HG02852 (cell line): ENCODE data around the gene PRLHR.

Source experiments
- ATAC-seq: cut with Tn5 transposase; IDR thresholded peaks from one replicate; pipeline ENCODE4 v1.9.1; 2021; ENCODE audit warnings: mild to moderate bottlenecking, moderate library complexity; ENCODE audit not compliant: unreplicated experiment

The PRLHR gene

DNA sequence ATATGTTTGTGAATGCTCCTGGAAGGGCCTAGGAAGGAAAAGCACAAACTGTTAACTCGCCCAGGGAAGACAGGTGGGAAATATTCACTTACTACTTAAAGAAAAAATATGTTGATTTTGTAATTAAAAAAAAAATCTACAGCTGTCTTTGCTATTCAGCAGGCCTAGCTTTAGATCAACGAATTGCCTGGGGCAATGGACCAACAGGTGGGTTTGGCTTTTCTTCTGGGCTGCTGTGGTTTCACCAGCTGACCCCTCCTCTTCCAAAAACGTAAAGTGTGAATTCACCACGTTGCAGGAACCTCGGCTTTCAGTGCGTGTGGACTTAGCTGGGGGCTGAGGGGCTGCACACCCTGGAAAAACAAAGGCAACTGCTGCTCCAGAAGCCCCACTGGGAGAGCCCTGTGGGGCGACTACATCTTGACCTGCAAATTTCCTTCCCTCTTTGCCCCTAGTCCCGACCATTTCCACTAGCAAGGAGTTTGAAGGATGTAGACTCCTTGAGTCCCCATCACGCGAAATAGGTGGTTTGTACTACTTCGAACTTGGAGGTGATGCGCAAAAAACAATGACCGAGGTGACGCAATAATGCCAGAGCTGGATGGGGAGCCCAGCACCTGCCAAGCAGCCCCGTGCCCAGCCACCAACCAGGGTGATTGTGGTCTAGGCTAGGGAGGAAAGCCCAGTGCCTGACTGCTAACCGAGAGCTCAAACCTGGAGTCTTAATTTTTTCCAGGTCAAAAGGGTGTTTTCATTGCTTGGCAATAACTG is 7.4 kb downstream of the PRLHR start:
- no peak for ATAC-seq

DNA sequence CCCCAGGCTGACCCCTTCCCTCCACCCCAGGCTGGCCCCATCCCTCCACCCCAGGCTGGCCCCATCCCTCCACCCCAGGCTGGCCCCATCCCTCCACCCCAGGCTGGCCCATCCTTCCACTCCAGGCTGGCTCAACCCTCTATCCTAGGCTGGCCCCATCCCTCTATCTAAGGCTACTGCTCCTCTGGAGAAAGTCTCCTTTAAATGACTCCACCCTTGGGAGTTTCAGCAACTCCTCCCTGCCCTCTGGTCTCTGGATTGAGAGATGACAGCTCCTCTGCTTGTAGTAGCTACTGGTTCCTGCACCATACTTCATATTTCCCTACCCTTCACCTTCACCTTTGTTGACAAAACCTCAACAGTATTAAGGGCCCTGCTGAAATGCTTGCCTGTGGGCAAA is 8.5 kb downstream of the PRLHR start:
- no peak for ATAC-seq

- no peak for ATAC-seq
Observed at GRCh38 chr10:118585794-118586193, 9.7 kb downstream of the PRLHR start.

GRCh38 chr10:118585234-118585633 is 10.2 kb downstream of the PRLHR start:
- ATAC-seq, result no peak

DNA sequence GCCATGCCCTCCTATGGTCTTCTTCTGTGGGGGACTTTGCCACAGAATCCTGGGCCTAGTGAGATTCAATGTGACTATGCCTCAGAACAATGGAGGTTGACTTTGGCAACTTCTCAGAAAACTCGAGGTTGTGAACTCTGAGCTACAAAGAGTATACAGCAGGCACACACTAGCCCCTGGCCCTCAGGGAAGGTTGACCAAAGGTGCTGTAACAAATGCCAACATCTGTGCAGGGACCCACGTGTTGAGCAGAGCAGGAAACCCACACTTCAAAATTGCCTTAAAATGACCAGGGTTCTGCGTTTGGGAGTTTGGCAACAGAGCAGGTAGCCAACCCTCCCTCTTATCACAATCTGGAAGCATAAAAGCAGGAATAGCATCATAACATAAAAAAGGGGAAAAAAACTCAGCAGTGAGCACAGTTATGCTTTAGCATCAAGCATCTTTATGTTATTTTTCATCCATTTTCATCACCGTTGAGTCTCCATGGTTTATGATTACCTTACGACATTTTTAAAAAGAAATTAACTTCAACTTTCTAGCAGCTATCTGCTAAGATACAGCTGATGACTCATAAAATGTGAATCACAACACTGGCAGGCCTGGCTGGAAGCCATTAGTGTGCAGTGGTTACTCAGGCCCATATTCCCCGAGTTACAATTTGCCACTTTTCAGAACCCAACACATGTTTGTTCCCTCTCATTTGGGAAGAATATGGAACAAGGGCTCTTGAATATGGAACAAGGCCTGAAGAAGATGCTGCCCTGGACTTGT is 11.1 kb downstream of the PRLHR start:
- ATAC-seq, result no peak

DNA sequence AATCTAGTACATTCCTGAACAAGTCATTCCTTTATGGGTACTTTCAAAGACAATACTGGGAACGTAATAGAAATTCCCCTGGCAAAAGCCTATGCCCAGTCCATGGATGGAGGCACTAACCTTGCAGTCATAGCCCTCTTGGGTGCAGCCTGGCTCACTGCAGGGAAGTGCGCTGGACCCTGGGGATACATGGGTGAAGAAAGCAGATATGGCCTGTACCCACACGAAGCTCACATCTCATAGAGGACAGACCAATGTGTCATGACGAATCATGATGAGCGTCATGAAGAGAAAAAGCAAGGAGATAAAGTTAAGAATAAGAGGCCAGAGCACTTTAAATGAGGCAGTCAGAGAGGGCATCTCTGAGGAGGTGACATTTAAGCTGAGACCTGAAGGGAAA is 11.8 kb downstream of the PRLHR start:
- no peak for ATAC-seq

DNA sequence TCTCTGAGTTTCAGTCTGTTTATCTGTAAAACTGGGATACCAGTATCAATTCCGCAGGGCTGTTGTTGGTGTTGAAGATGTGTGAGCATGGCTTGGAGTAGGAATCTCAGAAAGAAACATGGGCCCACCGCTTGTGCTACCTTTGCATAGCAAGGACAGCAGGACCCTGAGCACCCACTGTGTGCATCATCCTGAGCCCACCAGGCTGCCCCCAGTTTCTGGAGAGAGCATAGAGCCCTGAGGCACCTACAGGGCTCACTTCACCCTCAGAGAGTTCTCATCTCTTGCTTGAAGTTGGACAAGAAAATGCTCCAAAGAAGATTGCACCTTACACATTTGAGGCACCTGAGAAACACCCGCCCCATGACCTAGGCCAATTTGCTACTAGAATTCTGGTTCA is 12.9 kb downstream of the PRLHR start:
- no peak for ATAC-seq

DNA sequence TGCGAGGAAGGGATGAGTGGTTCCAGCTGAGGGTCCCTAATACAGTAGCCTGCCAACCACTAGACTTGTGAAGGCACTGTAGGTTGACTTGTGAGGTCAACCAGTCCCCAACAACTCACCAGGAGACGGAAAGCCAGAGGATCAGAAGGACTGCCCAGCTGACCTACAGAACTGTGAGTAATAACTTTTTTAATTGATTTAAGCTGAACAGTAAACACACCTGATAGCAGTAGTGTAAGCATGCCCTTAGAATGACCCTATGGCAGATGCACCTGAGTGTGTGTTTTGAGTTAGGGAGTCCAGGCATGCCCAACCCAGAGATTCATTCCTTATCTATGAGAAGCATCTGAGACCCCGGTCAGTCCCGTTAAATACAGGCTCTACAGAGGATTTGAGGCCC is 14.1 kb downstream of the PRLHR start:
- no peak for ATAC-seq

DNA sequence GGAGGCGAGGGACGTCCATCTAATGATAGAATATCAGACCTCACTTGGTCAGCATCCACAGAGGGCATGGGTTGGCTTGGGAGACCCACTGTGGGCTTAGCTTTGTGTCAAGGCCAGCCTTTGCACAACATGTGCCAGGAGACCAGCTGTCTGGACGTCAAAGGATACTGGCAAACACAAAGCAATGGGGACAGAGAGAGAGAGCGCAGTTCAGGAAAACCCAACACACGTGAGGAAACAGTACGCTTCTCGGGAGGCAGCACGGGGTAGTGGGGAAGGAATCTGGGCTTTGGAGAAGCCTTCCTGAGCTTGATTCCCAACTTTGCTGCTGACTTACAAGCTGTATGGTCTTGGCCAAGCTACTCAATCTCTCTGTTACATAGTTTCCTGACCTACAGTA is 14.7 kb downstream of the PRLHR start:
- no peak for ATAC-seq

DNA sequence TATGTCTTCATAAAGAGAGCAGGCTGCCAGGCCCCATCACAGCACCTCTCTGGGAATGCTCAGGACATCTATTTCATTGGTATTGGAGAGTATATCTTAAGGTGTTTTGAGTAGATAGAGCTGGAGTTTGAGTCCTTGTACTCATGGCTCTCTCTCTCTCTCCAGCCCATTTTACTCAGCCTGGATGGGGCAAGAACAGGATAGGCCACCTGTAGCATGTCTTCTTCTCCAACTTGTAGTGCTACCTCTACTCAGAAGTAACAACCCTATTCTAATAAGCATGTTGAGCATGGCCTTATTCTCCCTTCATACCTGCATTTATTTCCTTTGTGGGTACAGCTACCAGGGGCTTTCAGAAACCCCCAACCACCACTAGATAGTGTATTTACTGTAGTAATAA is 21.9 kb downstream of the PRLHR start:
- ATAC-seq, result no peak

DNA sequence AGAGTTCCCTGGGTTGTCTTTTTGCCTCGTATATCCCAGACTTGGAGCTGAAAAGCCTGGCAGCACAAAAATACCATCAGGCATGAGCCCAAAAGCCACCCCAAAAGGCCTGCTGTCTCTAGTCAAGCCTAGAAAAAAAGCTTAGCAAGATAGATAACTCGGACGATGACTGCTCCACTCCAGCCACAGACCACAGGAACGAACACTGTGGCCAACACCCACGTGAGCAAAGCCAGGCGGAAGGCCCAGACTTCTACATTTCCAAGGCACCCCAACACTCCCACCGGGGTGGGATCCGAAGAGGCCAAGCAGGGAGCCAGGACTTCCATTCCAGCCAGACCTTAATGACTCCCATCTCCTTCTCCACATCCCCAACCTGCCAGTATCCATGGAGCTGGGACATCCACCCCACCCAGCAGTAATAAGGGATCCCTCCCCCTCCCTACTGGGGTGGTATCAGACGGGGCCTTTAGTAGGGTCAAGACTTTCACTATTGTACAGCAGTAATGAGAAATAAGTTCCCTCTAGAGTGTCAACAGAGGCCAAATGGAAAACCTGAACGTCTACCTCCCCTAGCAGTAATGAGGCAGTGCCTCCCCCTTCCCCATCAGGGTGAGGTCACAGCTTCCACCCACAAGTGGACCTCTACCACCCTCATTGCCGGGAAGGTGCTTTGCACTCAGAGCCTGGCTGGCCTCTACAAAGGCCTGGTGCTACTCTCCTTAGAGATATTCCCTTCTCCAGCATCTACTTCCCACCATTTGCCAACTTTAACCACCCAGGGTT is 23.0 kb downstream of the PRLHR start:
- no peak for ATAC-seq

GRCh38 chr10:118571123-118571522 is 24.3 kb downstream of the PRLHR start:
- no peak for ATAC-seq

DNA sequence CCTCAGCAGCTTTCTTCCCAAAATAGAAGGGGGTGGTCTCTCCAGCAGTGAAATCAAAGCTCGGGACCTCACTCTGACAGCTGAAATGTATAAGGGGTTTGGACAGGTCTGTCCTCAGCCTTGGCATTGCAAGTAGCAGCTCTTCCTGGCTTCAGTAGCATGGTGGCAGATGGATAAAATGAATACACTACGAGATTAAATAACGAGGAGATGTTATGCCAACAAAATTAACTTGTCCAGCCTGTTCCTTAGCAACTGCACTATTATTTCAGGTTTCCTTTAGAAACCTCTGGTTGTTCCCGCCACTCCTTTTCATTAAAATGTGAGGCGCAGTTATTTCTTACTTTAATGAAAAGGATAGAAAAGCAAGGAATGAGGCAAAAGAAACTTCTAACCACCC is 24.9 kb downstream of the PRLHR start:
- no peak for ATAC-seq

DNA sequence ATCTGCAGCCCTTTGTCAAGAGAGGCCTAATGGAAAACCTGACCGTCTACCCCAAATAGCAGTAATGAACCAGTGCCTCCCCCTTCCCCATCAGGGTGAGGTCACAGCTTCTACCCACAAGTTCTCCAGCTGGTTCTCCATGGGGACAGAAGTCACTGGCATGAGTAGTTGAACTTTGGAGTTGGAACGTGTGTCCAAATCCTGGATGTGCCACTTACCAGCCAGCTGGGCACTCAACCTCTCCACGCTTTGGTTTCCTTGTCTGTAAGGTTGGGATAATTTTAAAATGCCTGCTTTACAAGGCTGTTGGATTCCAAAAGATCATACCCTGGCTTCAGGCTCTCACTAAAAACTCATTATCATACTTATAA is 25.6 kb downstream of the PRLHR start:
- ATAC-seq, result no peak

GRCh38 chr10:118569241-118569881 is 26.1 kb downstream of the PRLHR start:
- ATAC-seq, result no peak

DNA sequence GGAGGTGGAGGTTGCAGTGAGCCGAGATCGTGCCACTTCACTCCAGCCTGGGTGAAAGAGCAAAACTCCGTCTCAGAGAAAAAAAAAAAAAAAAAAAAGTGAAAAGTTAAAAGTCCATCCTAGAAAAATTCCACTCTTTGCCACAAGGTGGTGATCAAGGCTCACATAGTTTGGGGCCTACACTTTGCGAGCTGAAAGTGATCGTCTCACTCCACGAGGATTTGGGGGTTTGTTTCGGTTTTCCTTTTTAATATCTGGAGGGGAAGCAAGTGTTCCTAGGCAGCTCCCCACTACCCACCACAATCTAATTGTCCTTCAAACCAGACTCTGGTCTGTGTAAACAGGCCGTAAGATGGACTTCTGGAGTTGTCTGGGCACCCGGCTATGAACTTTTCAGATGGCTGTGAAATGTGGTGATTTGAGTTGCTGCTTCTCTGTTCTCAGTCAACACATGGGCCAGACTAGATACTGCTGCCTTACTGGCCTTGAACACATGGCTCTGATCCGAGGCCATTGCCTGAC is 27.1 kb downstream of the PRLHR start:
- ATAC-seq, result no peak

GRCh38 chr10:118567701-118568248 is 27.7 kb downstream of the PRLHR start:
- ATAC-seq, result no peak

DNA sequence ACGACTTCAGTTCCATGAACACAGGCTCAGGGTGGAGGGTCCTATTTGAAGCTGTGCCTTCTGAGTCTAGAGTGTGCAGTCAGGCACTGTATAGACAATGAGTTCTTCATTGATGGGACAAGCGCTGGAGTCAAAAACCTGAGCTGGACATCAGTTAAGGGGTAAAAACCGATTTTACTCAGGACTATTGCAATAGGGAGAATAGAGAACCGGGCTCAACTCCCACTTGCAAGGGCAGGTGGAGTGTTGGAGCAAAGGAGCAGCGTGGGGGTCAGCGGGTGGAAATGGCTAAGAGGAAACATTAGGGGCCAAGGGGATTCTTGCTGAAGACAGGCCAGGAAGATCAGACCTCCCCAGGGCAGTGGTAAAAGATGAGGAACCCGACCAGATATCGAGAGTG is 28.5 kb downstream of the PRLHR start:
- ATAC-seq, result no peak

GRCh38 chr10:118565301-118566075 is 30.0 kb downstream of the PRLHR start:
- no peak for ATAC-seq

DNA sequence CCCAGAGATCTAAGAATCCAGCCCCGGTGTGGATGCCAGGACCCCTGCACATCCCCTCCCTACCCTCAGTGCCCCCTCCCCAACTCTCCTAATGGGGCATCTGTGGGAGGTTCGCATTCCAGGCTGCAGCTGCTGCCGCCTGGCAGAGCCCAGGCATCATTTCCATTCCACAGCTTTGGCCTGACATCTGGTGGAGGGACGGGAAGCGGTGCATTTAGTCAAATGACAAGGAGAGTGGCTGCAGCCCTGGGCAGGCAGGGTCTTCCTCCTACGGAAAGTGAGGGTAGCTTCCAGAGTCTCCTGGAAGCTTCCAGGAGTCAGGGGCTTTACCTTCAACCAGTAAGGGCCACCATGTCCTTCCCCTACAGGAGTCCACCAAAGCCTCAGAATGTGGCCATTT is 30.8 kb downstream of the PRLHR start:
- no peak for ATAC-seq
